ENCODE measurements around the gene ALDH6A1.
A peak's percentile ranks its signal among the peaks of the same experiment; 100 is the strongest.
"Not testable (repeated sequence)": the region's sequence is repeated elsewhere in the genome, so short reads cannot be mapped to it uniquely, and the experiment has no call there.

Gene ALDH6A1

GRCh38 chr14:74084277-74085046, at the start of gene ALDH6A1, which contains the start of gene LIN52:
ALDH6A1 (minus strand) TSS chr14:74084453; CDS start chr14:74084394, 59 bp downstream.
LIN52 (plus strand) TSS chr14:74084956; CDS start chr14:74084975, 19 bp downstream.
- in situ Hi-C loops (cut with HindIII; ENCODE audit: low pct_unique_long_range_greater_than_20kb, low sequenced_read_pairs), result no loop called here
- DNase-seq (ENCODE audit: low read depth in 1 of 2, low spot score in 1 of 2), result peak; percentile 100
- TF ChIP-seq JUND (IDR thresholded peaks at IDR 0.05; ENCODE audit: low read depth), result no peak

GRCh38 chr14:74127634-74128033, 43.4 kb upstream of the ALDH6A1 start:
- in situ Hi-C loops (cut with HindIII; ENCODE audit: low pct_unique_long_range_greater_than_20kb, low sequenced_read_pairs), result no loop called here
- DNase-seq (ENCODE audit: low read depth in 1 of 2, low spot score in 1 of 2), result no peak
- TF ChIP-seq JUND (IDR thresholded peaks at IDR 0.05; ENCODE audit: low read depth), result no peak

- in situ Hi-C loops (cut with HindIII; ENCODE audit: low pct_unique_long_range_greater_than_20kb, low sequenced_read_pairs), result no loop called here
- DNase-seq (ENCODE audit: low read depth in 1 of 2, low spot score in 1 of 2), result no peak
- no peak for TF ChIP-seq JUND (IDR thresholded peaks at IDR 0.05; ENCODE audit: low read depth)
Observed at GRCh38 chr14:74126315-74127013, 42.2 kb upstream of the ALDH6A1 start.

- DNase-seq (ENCODE audit: low read depth in 1 of 2, low spot score in 1 of 2); in situ Hi-C loops (cut with HindIII; ENCODE audit: low pct_unique_long_range_greater_than_20kb, low sequenced_read_pairs): not testable (repeated sequence)
Observed at GRCh38 chr14:74125487-74125886, 41.2 kb upstream of the ALDH6A1 start.

GRCh38 chr14:74111395-74112216, 27.4 kb upstream of the ALDH6A1 start:
- peak; percentile 50 to 78 for DNase-seq (ENCODE audit: low read depth in 1 of 2, low spot score in 1 of 2)
- in situ Hi-C loops (cut with HindIII; ENCODE audit: low pct_unique_long_range_greater_than_20kb, low sequenced_read_pairs), result not testable (repeated sequence)

- no peak for DNase-seq (ENCODE audit: low read depth in 1 of 2, low spot score in 1 of 2)
- in situ Hi-C loops (cut with HindIII; ENCODE audit: low pct_unique_long_range_greater_than_20kb, low sequenced_read_pairs), result no loop called here
- TF ChIP-seq JUND (IDR thresholded peaks at IDR 0.05; ENCODE audit: low read depth), result no peak
Observed at GRCh38 chr14:74109369-74109768, 25.1 kb upstream of the ALDH6A1 start.

- no peak for DNase-seq (ENCODE audit: low read depth in 1 of 2, low spot score in 1 of 2)
- in situ Hi-C loops (cut with HindIII; ENCODE audit: low pct_unique_long_range_greater_than_20kb, low sequenced_read_pairs), result no loop called here
- no peak for TF ChIP-seq JUND (IDR thresholded peaks at IDR 0.05; ENCODE audit: low read depth)
Observed at GRCh38 chr14:74105381-74105780, 21.1 kb upstream of the ALDH6A1 start.

- no peak for TF ChIP-seq JUND (IDR thresholded peaks at IDR 0.05; ENCODE audit: low read depth)
- in situ Hi-C loops (cut with HindIII; ENCODE audit: low pct_unique_long_range_greater_than_20kb, low sequenced_read_pairs), result no loop called here
- peak in 1 of 2 experiments; percentile 9 for DNase-seq (ENCODE audit: low read depth in 1 of 2, low spot score in 1 of 2)
Observed at GRCh38 chr14:74089251-74090020, 5.2 kb upstream of the ALDH6A1 start.

GRCh38 chr14:74085828-74086227, 1.6 kb upstream of the ALDH6A1 start:
- in situ Hi-C loops (cut with HindIII; ENCODE audit: low pct_unique_long_range_greater_than_20kb, low sequenced_read_pairs), result no loop called here
- no peak for DNase-seq (ENCODE audit: low read depth in 1 of 2, low spot score in 1 of 2)
- TF ChIP-seq JUND (IDR thresholded peaks at IDR 0.05; ENCODE audit: low read depth), result no peak

- DNase-seq (ENCODE audit: low read depth in 1 of 2, low spot score in 1 of 2), result no peak
- TF ChIP-seq JUND (IDR thresholded peaks at IDR 0.05; ENCODE audit: low read depth), result no peak
- in situ Hi-C loops (cut with HindIII; ENCODE audit: low pct_unique_long_range_greater_than_20kb, low sequenced_read_pairs), result no loop called here
Observed at GRCh38 chr14:74085047-74085637, 889 bp upstream of the ALDH6A1 start.

GRCh38 chr14:74083784-74084276, 423 bp downstream of the ALDH6A1 start:
- in situ Hi-C loops (cut with HindIII; ENCODE audit: low pct_unique_long_range_greater_than_20kb, low sequenced_read_pairs), result no loop called here
- no peak for TF ChIP-seq JUND (IDR thresholded peaks at IDR 0.05; ENCODE audit: low read depth)
- no peak for DNase-seq (ENCODE audit: low read depth in 1 of 2, low spot score in 1 of 2)
